GM12801 (cell line): Measurements from ENCODE around the gene CBX1.

Source experiments
- TF ChIP-seq, protein P1 (sequence below): IDR thresholded peaks from one replicate; pipeline ENCODE4 v1.5.1; 2011; ENCODE audit warnings: control low read depth; ENCODE audit not compliant: insufficient read length; ENCODE audit errors: extremely low read depth

CBX1 gene

GRCh38 chr17:48051706-48052486 is 49.4 kb downstream of the CBX1 start:
- TF ChIP-seq, protein P1, sequence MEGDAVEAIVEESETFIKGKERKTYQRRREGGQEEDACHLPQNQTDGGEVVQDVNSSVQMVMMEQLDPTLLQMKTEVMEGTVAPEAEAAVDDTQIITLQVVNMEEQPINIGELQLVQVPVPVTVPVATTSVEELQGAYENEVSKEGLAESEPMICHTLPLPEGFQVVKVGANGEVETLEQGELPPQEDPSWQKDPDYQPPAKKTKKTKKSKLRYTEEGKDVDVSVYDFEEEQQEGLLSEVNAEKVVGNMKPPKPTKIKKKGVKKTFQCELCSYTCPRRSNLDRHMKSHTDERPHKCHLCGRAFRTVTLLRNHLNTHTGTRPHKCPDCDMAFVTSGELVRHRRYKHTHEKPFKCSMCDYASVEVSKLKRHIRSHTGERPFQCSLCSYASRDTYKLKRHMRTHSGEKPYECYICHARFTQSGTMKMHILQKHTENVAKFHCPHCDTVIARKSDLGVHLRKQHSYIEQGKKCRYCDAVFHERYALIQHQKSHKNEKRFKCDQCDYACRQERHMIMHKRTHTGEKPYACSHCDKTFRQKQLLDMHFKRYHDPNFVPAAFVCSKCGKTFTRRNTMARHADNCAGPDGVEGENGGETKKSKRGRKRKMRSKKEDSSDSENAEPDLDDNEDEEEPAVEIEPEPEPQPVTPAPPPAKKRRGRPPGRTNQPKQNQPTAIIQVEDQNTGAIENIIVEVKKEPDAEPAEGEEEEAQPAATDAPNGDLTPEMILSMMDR = no peak

GRCh38 chr17:48051283-48051682 is 50.0 kb downstream of the CBX1 start:
- TF ChIP-seq, protein P1 = no peak

DNA sequence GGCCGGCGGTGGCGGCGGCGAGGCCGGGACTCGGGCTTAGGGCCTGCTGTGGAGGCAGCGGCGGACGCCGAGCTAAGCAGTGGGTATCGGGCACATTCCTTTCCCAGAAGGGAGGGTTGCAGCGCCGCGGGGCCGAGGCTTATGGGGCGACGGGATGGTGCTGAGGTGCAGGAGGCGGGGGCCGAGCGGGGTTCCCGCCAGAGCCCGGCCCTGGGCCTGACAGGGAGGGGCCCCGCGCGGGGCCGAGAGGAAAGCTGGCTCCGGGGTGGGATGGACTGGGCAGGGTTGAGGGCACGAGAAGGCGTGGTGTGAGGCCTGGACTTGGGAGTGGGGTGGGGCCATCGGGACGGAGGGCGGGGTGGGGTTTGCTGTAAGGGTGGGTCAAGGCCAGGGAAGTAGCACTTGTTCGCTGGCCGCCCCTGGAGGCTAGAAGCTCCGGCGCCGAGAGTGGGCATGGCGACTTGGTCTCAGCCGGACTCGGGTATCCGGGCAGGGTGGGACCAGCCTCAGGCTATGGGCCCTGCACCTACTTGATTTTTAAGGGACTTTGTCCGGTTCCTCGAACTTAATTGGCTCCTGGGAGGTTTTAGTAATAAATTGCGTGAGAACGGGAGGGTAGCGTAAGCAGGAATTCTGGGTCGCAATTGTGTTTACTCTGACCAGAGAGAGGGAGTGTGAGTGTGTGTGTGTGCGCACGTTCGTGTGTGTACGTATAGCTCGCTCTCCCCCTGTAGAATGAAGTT is 52.7 kb downstream of the CBX1 start:
- TF ChIP-seq, protein P1 = no peak

GRCh38 chr17:48047741-48048383 is 53.4 kb downstream of the CBX1 start, which contains the start of gene NFE2L1:
Gene NFE2L1, plus strand, starts transcription at chr17:48048359. Its CDS starts 2,760 bp downstream, at chr17:48051119.
- TF ChIP-seq, protein P1 = no peak

- TF ChIP-seq, protein P1 = no peak
Observed at GRCh38 chr17:48047113-48047740, 54.1 kb downstream of the CBX1 start.

DNA sequence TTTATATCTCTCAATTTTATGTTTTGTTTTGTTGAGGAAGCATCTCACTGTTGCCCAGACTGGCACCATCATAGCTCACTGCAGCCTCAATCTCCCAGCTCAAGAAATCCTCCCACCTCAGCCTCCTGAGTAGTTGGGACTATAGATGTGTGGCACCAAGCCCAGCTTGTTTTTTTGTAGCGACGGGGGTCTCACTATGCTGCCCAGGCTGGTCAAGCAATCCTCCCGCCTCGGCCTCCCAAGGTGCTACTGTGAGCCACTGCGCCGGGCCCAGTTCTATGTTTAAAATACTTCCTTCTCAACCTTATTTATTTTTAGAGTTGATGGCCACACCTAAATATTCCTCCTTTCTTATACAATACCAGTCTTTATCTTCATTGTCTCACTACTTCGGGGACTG is 55.0 kb downstream of the CBX1 start:
- TF ChIP-seq, protein P1 = no peak

GRCh38 chr17:48045316-48046001 is 55.8 kb downstream of the CBX1 start:
- TF ChIP-seq, protein P1 = no peak
